B cell (primary cell): ENCODE measurements around the gene CDKN1A.

Source experiments
- CTCF ChIP-seq: fragments of 200-600 bp; IDR thresholded peaks from one replicate; pipeline ENCODE4 v1.8.0; 2022; ENCODE audit warnings: antibody characterized with exemption, mild to moderate bottlenecking
- EZH2 ChIP-seq: IDR thresholded peaks from 2 replicates; pipeline ENCODE4 v1.6.1; 2012; ENCODE audit warnings: borderline replicate concordance, low read depth, mild to moderate bottlenecking, moderate library complexity, low read length; ENCODE audit not compliant: insufficient read depth, poor library complexity, severe bottlenecking

GRCh38 chr6:36669002-36669401 lies 9.5 kb upstream of the CDKN1A start:
- TF ChIP-seq CTCF, result no peak
- no peak for TF ChIP-seq EZH2
